Stimulated activated CD4-positive, alpha-beta T cell treated with anti-CD3 and anti-CD28 coated beads, Interleukin-1b, Interleukin-23, amount 100 ng/mL, for 24 hours (primary cell): Measurements from ENCODE around the gene CRCP.

Experiments
- DNase-seq, 4 experiments: peaks; one replicate each; pipeline ENCODE4 v3.0.0-alpha.2; 2020; ENCODE audit warnings: low read depth in 4 of 4, low spot score in 1 of 4

CRCP gene

GRCh38 chr7:66187905-66188304, 73.3 kb downstream of the CRCP start:
- DNase-seq = no peak

GRCh38 chr7:66188645-66189044, 74.0 kb downstream of the CRCP start:
- no peak for DNase-seq

GRCh38 chr7:66189695-66190503, 75.3 kb downstream of the CRCP start:
- DNase-seq = no peak

GRCh38 chr7:66190504-66190857, 75.8 kb downstream of the CRCP start:
- no peak for DNase-seq

GRCh38 chr7:66193146-66193725, 78.6 kb downstream of the CRCP start:
- DNase-seq = no peak

GRCh38 chr7:66198469-66198868, 83.8 kb downstream of the CRCP start:
- DNase-seq = no peak

GRCh38 chr7:66198956-66199355, 84.3 kb downstream of the CRCP start:
- no peak for DNase-seq

- no peak for DNase-seq
Observed at GRCh38 chr7:66202441-66202840, 87.8 kb downstream of the CRCP start.
